ENCODE data around the gene LEO1.

DNA sequence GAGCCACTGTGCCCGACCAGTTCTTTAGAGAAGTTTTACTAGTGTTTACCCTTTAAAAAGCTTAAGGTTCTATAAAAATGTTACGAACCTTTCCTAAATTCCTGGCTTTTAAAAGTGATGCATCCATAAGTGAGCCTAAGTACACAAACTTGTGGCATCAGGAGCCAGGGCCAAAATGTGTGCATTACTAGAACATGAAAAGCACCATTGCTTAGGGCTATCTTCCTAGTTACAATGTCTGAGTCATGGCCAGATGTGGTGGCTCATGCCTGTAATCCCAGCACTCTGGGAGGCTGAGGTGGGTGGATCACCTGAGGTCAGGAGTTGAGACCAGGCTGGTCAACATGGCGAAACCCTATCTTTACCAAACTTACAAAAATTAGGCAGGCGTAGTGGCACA is 39.9 kb downstream of the LEO1 start:
- TF ChIP-seq CTCF (IDR thresholded peaks at IDR 0.05) (no peak), POLR2A (IDR thresholded peaks at IDR 0.05) (no peak)
